Stimulated activated effector memory CD8-positive, alpha-beta T cell treated with anti-CD3 and anti-CD28 coated beads, Interleukin-12 subunit alpha, Interleukin-12 subunit beta, amount 100 ng/mL, for 72 hours (primary cell): ENCODE data around the gene TRIP6.

Experiments
- ATAC-seq: fragments of 150-1000 bp; cut with Tn5 transposase; 2 replicates; pipeline ENCODE4 v1.10.0; 2021
- DNase-seq, 2 donors: peaks; one replicate each; pipeline ENCODE4 v3.0.0; 2021 to 2022; ENCODE audit warnings: low spot score in 2 of 2
- H3K27ac Mint-ChIP-seq: one replicate; pipeline ENCODE4 v1.8.0; 2022; ENCODE audit warnings: mild to moderate bottlenecking, mixed read lengths
- H3K36me3 Mint-ChIP-seq: one replicate; pipeline ENCODE4 v1.8.0; 2022; ENCODE audit warnings: mild to moderate bottlenecking, mixed read lengths
- H3K4me1 Mint-ChIP-seq: one replicate; pipeline ENCODE4 v1.8.0; 2022; ENCODE audit warnings: mixed read lengths
- H3K4me3 Mint-ChIP-seq: one replicate; pipeline ENCODE4 v1.8.0; 2022; ENCODE audit warnings: mild to moderate bottlenecking, mixed read lengths
- H3K9me3 Mint-ChIP-seq: one replicate; pipeline ENCODE4 v1.8.0; 2022; ENCODE audit warnings: mixed read lengths

TRIP6 gene

DNA sequence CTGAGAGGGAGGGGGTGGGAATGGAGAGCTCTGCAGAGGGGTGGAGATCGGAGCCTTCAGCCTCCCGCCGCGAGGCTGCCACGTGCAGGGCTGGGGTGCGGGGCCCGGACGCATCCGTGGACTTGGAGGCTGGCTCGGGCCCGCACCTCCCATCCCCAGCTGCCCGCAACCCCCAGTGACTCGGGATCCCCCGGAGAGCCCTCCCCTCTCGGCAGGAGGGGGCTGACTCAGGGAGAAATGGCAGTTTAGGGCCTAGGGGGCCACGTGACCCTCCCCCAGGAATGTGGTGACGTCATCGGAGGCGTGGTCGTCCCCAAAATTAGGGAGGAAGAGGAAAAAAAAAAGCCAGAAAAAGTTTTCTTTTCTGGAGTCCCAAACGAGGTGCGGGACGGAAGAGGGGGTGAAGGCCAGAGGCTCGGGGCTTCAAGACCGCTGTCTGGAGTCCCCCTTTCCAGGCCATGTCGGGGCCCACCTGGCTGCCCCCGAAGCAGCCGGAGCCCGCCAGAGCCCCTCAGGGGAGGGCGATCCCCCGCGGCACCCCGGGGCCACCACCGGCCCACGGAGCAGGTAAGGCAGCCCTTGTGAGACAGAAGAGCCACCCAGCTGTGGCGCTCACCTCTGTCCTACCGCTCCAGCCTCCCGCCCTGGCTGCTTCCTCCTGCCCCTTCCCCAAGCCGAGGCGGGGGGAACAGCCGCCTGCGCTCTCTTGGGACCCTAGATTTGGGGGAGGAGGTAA is at the start of gene TRIP6:
TRIP6 (plus strand) TSS at position 348 of the 736 bp plus-strand sequence; CDS start at position 459, 111 bp downstream.
- H3K9me3 Mint-ChIP-seq, result no peaks in the 10 kb centered on the region
- peaks cover 6% of the 10 kb centered on the region for H3K4me1 Mint-ChIP-seq
- peak in 1 of 2 donors; percentile 73 for DNase-seq
- ATAC-seq, result peak; percentile 69
- peak within 1 kb of the TSS; percentile 95 for H3K27ac Mint-ChIP-seq
- peaks cover 43% of the 10 kb centered on the region for H3K36me3 Mint-ChIP-seq
- H3K4me3 Mint-ChIP-seq, result peak within 1 kb of the TSS; percentile 80

- Mint-ChIP-seq H3K4me1 (no peaks in the 10 kb centered on the region), H3K36me3 (no peaks in the 10 kb centered on the region), H3K4me3 (no peak overlapping the region), H3K27ac (no peak overlapping the region), H3K9me3 (no peaks in the 10 kb centered on the region)
- no peak for DNase-seq
- ATAC-seq, result no peak
Measured at GRCh38 chr7:100818366-100818765, 48.8 kb upstream of the TRIP6 start.

DNA sequence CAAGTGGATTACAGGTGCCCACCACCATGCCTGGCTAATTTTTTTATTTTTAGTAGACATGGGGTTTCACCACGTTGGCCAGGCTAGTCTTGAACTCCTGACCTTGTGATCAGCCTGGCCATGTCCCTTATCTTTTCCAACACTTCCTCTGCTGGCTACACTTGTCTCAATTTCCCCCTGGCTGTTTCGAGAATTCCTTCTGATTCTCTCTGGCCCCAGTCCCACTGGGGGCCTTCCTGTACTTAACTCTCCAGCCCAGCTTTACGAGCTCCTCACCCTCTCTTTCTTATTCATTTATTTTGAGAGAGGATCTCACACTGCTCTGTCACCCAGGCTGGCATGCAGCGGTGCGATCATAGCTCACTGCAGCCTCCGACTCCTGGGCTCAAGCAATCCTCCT is 48.4 kb upstream of the TRIP6 start:
- H3K36me3 Mint-ChIP-seq, result no peaks in the 10 kb centered on the region

DNA sequence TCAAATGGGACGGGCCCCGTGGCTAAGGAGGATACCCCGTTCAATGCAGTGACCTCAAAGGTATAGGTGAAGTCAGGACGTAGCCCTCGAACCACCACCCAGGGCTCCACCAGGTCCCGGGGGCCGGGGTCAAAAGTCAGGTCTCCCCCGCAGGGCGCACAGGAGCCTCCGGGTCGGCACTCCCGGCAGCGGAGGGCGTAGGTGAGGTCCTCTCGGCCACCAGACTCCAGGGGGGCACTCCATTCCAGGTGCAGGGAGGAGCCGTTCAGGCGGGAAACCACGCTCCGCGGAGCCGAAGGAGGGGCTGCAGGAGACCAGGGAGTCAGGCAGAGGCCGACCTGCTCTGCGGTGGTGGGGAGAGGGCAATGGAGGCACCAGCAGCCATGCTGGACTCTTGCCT is 47.6 kb upstream of the TRIP6 start:
- Mint-ChIP-seq H3K9me3 (no peaks in the 10 kb centered on the region), H3K4me1 (no peaks in the 10 kb centered on the region), H3K36me3 (no peaks in the 10 kb centered on the region), H3K4me3 (no peak overlapping the region), H3K27ac (no peak overlapping the region)
- DNase-seq (no peak), ATAC-seq (no peak)

More for the DNA sequence above, 48.4 kb upstream of the TRIP6 start:
- no peaks in the 10 kb centered on the region for H3K9me3 Mint-ChIP-seq
- H3K4me3 Mint-ChIP-seq, result no peak overlapping the region
- peak overlapping the region; percentile 40 for H3K27ac Mint-ChIP-seq
- ATAC-seq (no peak), DNase-seq (no peak)
- no peaks in the 10 kb centered on the region for H3K4me1 Mint-ChIP-seq

GRCh38 chr7:100822236-100823139 is 44.7 kb upstream of the TRIP6 start:
- ATAC-seq (no peak), DNase-seq (no peak)
- no peak overlapping the region for H3K27ac Mint-ChIP-seq
- H3K4me1 Mint-ChIP-seq, result peaks cover 16% of the 10 kb centered on the region
- no peaks in the 10 kb centered on the region for H3K36me3 Mint-ChIP-seq
- no peaks in the 10 kb centered on the region for H3K9me3 Mint-ChIP-seq
- H3K4me3 Mint-ChIP-seq, result no peak overlapping the region

- Mint-ChIP-seq H3K9me3 (no peaks in the 10 kb centered on the region), H3K4me1 (peaks cover 22% of the 10 kb centered on the region), H3K36me3 (no peaks in the 10 kb centered on the region), H3K27ac (no peak overlapping the region), H3K4me3 (no peak overlapping the region)
- no peak for ATAC-seq
- no peak for DNase-seq
Measured at GRCh38 chr7:100823140-100823525, 44.1 kb upstream of the TRIP6 start.

DNA sequence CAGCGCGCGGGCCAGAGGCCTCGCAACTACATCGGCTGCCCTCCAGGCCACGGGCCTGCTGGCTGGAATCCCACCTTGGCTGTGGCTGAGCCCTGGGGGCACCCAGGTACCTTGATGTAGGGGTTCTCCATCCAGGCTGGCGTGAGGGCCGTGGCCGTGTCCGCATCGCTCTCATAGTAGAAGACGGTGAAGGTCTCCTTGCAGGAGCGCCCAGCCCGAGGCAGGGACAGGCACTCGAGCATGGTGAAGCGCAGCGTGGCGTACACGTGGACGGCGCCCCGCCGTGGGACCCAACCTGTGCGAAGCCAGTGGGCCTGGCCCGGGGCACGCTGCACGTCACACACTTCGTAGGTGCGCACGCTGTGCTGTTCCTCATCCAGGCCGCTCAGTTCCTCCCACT is 43.7 kb upstream of the TRIP6 start:
- H3K27ac Mint-ChIP-seq, result no peak overlapping the region
- H3K36me3 Mint-ChIP-seq, result no peaks in the 10 kb centered on the region
- H3K4me1 Mint-ChIP-seq, result peaks cover 23% of the 10 kb centered on the region
- H3K4me3 Mint-ChIP-seq, result no peak overlapping the region
- H3K9me3 Mint-ChIP-seq, result no peaks in the 10 kb centered on the region
- DNase-seq, result no peak
- no peak for ATAC-seq

GRCh38 chr7:100824499-100825214 is 42.5 kb upstream of the TRIP6 start:
- DNase-seq (no peak), ATAC-seq (no peak)
- Mint-ChIP-seq H3K36me3 (no peaks in the 10 kb centered on the region), H3K27ac (no peak overlapping the region), H3K4me3 (no peak overlapping the region), H3K4me1 (peaks cover 23% of the 10 kb centered on the region), H3K9me3 (no peaks in the 10 kb centered on the region)

DNA sequence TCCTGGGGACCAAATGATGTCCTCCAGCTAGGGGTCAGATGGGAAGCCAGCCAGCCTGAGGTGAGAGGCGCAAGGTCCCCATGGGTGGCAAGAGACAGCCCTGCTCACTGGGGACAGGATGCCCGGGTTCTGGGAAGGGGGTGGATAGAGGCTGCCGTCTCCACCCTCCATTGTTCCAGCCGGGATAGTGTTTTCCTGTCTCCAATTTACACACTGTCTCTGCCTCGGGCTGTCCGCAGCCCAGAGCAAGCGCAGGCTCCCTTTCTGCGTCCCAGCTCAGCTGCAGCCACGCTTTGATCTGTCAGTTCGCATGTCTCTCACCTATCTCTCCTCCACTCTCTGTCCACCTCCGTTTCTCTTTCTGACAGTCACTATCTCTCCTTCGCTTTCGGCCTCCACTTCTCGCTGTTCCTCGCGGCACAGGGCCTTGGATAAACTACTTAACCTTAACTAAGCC is 41.9 kb upstream of the TRIP6 start:
- no peaks in the 10 kb centered on the region for H3K9me3 Mint-ChIP-seq
- no peak for DNase-seq
- no peak for ATAC-seq
- H3K36me3 Mint-ChIP-seq, result no peaks in the 10 kb centered on the region
- no peak overlapping the region for H3K27ac Mint-ChIP-seq
- H3K4me1 Mint-ChIP-seq, result peaks cover 23% of the 10 kb centered on the region
- no peak overlapping the region for H3K4me3 Mint-ChIP-seq

DNA sequence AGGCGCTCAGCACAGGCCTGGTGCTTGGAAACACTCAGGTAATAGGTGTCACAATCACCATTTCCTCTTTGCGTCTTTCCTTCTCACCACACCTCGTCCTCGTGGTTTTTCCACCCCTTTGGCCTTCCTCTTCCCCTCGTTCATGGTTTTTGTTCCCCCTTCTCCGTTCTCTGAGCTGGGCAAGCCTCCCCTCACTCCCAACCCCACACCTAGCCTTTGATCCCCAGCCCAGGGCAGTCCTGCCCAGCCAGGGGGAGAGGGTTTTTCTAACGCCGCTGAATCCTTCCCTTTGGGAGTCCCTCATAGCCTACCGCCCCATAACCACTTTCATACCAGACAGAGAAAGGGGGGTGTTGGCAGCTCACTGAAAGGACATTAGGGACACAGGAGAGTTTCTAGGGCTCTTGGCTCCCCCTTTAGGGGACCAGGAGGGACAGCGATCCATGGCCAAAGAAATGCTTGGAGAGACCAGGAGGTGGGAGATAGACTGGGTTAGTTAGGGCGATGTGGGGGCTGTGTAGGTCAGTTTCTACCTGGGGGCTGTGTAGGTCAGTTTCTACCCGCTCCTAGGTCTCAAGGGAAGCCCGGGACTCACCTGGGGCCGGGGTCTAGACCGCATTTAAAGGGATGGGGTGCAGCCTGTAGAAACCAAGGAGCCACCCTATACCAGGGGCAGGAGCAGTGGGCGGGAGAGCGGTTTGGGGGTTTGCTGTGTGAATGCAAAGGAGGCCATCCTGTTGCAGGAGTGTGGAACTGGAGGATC is 41.3 kb upstream of the TRIP6 start:
- no peak for DNase-seq
- Mint-ChIP-seq H3K9me3 (no peaks in the 10 kb centered on the region), H3K4me1 (peaks cover 23% of the 10 kb centered on the region), H3K4me3 (peak overlapping the region; percentile 58), H3K27ac (no peak overlapping the region), H3K36me3 (no peaks in the 10 kb centered on the region)
- no peak for ATAC-seq

DNA sequence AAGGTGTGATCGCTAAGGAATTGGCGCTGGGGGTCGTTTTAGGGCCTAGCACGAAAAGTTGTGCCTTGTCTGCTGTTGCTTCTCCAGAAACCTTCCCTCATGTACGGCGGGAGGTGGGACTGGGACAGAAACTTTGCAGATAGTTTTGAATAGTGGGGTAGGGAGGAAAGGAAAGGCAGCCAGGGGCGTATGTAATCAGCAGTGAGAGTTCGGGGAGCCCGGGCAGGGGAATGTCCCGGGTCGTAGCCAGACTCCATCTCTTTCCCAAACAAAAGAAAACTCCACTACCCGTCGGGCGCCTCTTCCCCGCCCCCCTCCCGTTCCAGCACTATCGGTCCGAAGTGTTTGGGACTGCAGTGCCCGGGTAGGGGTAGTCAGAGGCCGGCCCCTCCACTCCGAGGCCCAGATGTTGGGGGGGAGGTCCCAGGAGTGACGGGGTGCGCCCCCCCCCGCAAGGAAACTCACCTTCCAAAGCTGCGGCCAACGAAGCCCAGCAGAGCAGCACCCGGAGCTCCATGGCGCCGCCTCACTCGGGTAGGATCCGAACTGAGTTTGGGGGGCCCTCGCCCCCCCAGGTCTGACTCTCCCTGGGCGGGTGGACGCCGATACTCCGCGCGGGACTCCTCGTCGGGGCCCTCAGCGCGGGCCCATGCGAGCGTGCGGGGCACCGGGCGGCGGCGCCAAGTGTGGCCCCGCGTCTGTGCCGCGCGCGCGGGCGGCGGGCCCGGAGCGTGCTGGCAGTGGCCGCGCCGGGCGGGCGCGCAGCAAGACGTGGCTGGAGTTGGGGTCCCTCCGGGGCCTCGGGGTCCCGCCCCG is 40.5 kb upstream of the TRIP6 start:
- no peaks in the 10 kb centered on the region for H3K36me3 Mint-ChIP-seq
- no peak for DNase-seq
- H3K27ac Mint-ChIP-seq, result no peak overlapping the region
- peak overlapping the region; percentile 61 for H3K4me3 Mint-ChIP-seq
- ATAC-seq, result peak; percentile 42
- peaks cover 23% of the 10 kb centered on the region for H3K4me1 Mint-ChIP-seq
- H3K9me3 Mint-ChIP-seq, result no peaks in the 10 kb centered on the region

- Mint-ChIP-seq H3K4me1 (peaks cover 23% of the 10 kb centered on the region), H3K9me3 (no peaks in the 10 kb centered on the region), H3K36me3 (no peaks in the 10 kb centered on the region), H3K4me3 (peak within 1 kb of the TSS; percentile 61), H3K27ac (no peak within 1 kb of the TSS)
- ATAC-seq (peak; percentile 31), DNase-seq (no peak)
Measured at GRCh38 chr7:100827330-100828226, 39.6 kb upstream of the TRIP6 start, which contains the start of gene EPHB4. Gene EPHB4 (minus strand): TSS chr7:100827523. CDS start chr7:100827030, 493 bp downstream.

DNA sequence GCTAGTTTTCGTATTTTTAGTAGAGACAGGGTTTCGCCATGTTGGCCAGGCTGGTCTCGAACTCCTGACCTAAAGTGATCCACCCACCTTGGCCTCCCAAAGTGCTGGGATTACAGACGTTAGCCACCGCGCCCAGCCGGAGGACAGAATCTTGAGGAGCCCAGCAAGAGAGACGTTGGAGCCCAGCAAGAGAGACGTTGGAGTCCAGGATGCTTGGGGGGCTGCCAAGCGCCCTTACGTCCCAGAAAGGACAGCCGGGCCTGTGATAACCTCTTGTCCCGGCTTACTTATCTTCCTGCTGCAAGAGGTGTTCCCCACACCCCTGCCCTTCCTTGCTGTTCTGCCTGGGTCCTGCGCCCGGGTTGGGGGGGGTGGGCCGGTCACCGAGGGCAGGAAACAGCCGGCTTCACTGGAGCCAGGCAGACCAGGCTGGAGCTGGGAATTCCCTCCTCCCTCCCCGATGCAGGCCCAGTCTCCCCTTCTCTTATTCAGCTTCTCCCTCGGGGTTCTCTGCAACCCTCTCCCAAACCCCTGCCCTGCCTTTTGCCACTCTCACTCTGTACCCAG is 38.0 kb upstream of the TRIP6 start:
- Mint-ChIP-seq H3K9me3 (no peaks in the 10 kb centered on the region), H3K4me1 (peaks cover 23% of the 10 kb centered on the region), H3K36me3 (no peaks in the 10 kb centered on the region), H3K4me3 (no peak overlapping the region), H3K27ac (no peak overlapping the region)
- DNase-seq (no peak), ATAC-seq (no peak)
